ENCODE results near the gene VAMP5.
"Not testable (repeated sequence)": the region's sequence is repeated elsewhere in the genome, so short reads cannot be mapped to it uniquely, and the experiment has no call there.

Gene VAMP5

GRCh38 chr2:85550486-85550885 lies 33.7 kb upstream of the VAMP5 start:
- ATAC-seq (no peak), DNase-seq (no peak)

GRCh38 chr2:85551698-85552678 lies 32.2 kb upstream of the VAMP5 start:
- DNase-seq (peak; percentile 86), ATAC-seq (peak; percentile 67)

- ATAC-seq (no peak), DNase-seq (no peak)
Measured at GRCh38 chr2:85553184-85553583, 31.0 kb upstream of the VAMP5 start.

GRCh38 chr2:85554980-85555612 lies 29.1 kb upstream of the VAMP5 start:
- DNase-seq (no peak), ATAC-seq (peak; percentile 26)

GRCh38 chr2:85557130-85557529 lies 27.1 kb upstream of the VAMP5 start:
- DNase-seq (no peak), ATAC-seq (no peak)

GRCh38 chr2:85558160-85558559 lies 26.1 kb upstream of the VAMP5 start:
- DNase-seq (no peak), ATAC-seq (no peak)

GRCh38 chr2:85560403-85560726 lies 23.9 kb upstream of the VAMP5 start:
- not testable (repeated sequence) for ATAC-seq, DNase-seq

GRCh38 chr2:85560812-85561279 lies 23.4 kb upstream of the VAMP5 start:
- DNase-seq = peak; percentile 39
- ATAC-seq = peak; percentile 19

GRCh38 chr2:85561280-85562212 lies 22.7 kb upstream of the VAMP5 start, which contains the start of gene GGCX:
TSS of gene GGCX (minus strand) at chr2:85561493. CDS start at chr2:85561428, 65 bp downstream.
- DNase-seq (peak; percentile 96), ATAC-seq (peak; percentile 96)

- DNase-seq = no peak
- ATAC-seq = no peak
Measured at GRCh38 chr2:85564144-85564563, 20.1 kb upstream of the VAMP5 start.

- ATAC-seq = no peak
- DNase-seq = no peak
Measured at GRCh38 chr2:85566265-85566664, 18.0 kb upstream of the VAMP5 start.

- no peak for DNase-seq
- ATAC-seq = no peak
Measured at GRCh38 chr2:85575739-85576138, 8.5 kb upstream of the VAMP5 start.

- ATAC-seq (no peak), DNase-seq (no peak)
Measured at GRCh38 chr2:85577063-85577385, 7.2 kb upstream of the VAMP5 start.

GRCh38 chr2:85577386-85578242 lies 6.6 kb upstream of the VAMP5 start, which contains the start of gene VAMP8:
TSS of gene VAMP8 (plus strand) at chr2:85577586. CDS start at chr2:85577647, 61 bp downstream.
- peak; percentile 77 for ATAC-seq
- DNase-seq = peak; percentile 74

GRCh38 chr2:85578243-85579180 lies 5.7 kb upstream of the VAMP5 start:
- DNase-seq (peak; percentile 43), ATAC-seq (peak; percentile 47)

- ATAC-seq = no peak
- DNase-seq = no peak
Measured at GRCh38 chr2:85579266-85579935, 4.8 kb upstream of the VAMP5 start.

- ATAC-seq (no peak), DNase-seq (no peak)
Measured at GRCh38 chr2:85580206-85580605, 4.0 kb upstream of the VAMP5 start.

GRCh38 chr2:85582492-85582891 lies 1.7 kb upstream of the VAMP5 start:
- DNase-seq = no peak

GRCh38 chr2:85583667-85584353 lies 421 bp upstream of the VAMP5 start:
- ATAC-seq = peak; percentile 21
- no peak for DNase-seq

More at GRCh38 chr2:85582492-85582891, 1.7 kb upstream of the VAMP5 start:
- no peak for ATAC-seq
